ENCODE data around the gene CPT1A.

CPT1A gene

DNA sequence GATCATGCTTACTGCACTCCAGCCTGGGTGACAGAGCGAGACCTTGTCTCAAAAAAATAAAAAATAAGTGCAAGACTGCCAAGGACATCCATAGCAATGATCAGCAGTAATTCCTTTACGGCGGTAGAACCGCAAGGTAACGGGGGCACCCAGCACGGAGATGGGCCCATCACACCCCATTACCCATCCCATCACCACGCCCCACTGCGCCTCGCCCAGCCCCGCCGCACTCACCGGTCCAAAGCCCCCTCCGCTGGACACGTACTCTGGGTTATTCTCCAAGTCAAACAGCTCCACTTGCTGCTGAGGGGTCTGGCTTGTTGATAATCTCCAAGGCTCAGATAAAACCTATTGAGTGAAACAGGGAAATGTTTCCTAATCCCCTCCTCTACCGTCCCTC, 81.7 kb downstream of the CPT1A start:
- H3K4me3 ChIP-seq (ENCODE audit: low read length) = no peak overlapping the region
- no peak for TF ChIP-seq ZNF274 (IDR thresholded peaks at IDR 0.05; ENCODE audit: low read depth, low read length)

DNA sequence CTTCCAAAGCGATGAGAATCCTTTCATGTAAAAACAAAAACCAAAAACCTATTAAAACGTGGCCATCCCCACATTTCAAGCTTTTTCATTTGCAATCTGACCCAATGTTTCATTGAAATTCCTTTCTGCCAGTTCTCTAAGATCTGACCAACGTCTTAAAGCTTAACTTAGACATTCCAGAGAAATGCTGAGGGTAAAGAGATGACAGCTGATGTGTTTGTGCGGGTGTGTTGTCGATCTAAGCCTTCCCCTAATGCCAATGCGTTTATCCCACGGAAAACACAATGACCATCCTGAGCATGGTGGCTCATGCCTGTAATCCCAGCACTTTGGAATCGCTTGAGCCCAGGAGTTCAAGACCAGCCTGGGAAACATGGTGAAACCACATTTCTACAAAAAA, 84.0 kb downstream of the CPT1A start:
- H3K4me3 ChIP-seq (ENCODE audit: low read length) = no peak overlapping the region
- no peak for TF ChIP-seq ZNF274 (IDR thresholded peaks at IDR 0.05; ENCODE audit: low read depth, low read length)

DNA sequence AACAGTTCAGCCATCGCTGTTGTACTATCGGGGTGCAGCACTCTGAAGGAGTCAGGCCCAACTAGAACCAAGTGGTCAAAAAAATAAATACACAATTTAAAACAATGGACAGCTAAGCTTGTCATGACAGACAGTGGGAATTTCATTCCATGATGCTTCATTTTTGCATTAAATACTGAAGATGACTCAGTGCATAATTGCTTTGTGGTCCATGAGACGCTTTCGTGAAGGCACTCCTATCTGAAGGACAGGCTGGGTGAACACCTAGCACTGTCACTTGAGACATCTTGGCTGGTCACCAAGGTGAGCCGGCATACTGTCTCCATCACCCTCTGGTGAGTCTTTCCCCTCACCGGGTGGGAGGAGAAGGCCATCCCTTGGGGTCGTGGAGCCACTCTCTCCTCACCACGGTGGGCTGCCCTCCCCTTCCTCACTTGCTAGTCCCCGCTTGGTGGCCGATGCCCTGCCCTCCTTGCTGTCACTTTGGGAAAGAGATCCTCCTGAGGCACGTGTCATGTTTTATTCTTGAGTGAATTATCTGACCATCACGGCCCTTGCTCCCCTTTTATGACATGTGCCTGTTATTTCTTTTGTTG, 85.4 kb downstream of the CPT1A start:
- no peak for TF ChIP-seq ZNF274 (IDR thresholded peaks at IDR 0.05; ENCODE audit: low read depth, low read length)
- H3K4me3 ChIP-seq (ENCODE audit: low read length) = no peak overlapping the region

GRCh38 chr11:68753300-68753699, 88.4 kb downstream of the CPT1A start:
- TF ChIP-seq ZNF274 (IDR thresholded peaks at IDR 0.05; ENCODE audit: low read depth, low read length) = no peak
- no peak overlapping the region for H3K4me3 ChIP-seq (ENCODE audit: low read length)

GRCh38 chr11:68751331-68751856, 90.3 kb downstream of the CPT1A start, which contains the start of gene TESMIN:
TESMIN (minus strand) TSS chr11:68751520; CDS start chr11:68750660, 860 bp downstream.
- H3K4me3 ChIP-seq (ENCODE audit: low read length) = peak within 1 kb of the TSS; percentile 63
- no peak for TF ChIP-seq ZNF274 (IDR thresholded peaks at IDR 0.05; ENCODE audit: low read depth, low read length)

GRCh38 chr11:68751004-68751325, 90.8 kb downstream of the CPT1A start:
- no peak for TF ChIP-seq ZNF274 (IDR thresholded peaks at IDR 0.05; ENCODE audit: low read depth, low read length)
- H3K4me3 ChIP-seq (ENCODE audit: low read length) = peak overlapping the region; percentile 63

- no peak for TF ChIP-seq ZNF274 (IDR thresholded peaks at IDR 0.05; ENCODE audit: low read depth, low read length)
- no peak overlapping the region for H3K4me3 ChIP-seq (ENCODE audit: low read length)
These were observed 91.3 kb downstream of the CPT1A start for GRCh38 chr11:68750195-68751003.

- no peak overlapping the region for H3K4me3 ChIP-seq (ENCODE audit: low read length)
- TF ChIP-seq ZNF274 (IDR thresholded peaks at IDR 0.05; ENCODE audit: low read depth, low read length) = no peak
These were observed 92.2 kb downstream of the CPT1A start for GRCh38 chr11:68749229-68750123.

GRCh38 chr11:68748061-68748460, 93.7 kb downstream of the CPT1A start:
- no peak overlapping the region for H3K4me3 ChIP-seq (ENCODE audit: low read length)
- TF ChIP-seq ZNF274 (IDR thresholded peaks at IDR 0.05; ENCODE audit: low read depth, low read length) = no peak

GRCh38 chr11:68743539-68743938, 98.2 kb downstream of the CPT1A start:
- no peak overlapping the region for H3K4me3 ChIP-seq (ENCODE audit: low read length)
- TF ChIP-seq ZNF274 (IDR thresholded peaks at IDR 0.05; ENCODE audit: low read depth, low read length) = no peak

DNA sequence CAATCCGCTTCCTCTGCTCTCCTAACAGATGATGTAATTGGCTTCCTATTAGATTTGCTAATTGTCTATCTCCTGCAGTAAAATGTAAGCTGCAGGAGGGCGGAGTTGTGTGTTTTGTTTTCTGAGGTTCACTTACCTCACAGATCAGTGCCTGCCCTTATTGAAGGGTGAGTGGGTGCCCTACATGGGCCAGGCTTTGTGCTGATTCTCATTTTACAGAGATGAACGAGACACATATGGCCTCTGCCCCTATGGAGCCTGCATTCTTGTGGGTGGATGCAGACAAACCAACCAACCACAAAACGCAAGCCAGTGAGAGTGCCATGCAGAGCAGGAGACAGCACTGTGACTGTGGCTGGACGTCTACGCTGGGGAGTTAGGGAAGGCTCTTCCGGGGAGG, 100.3 kb downstream of the CPT1A start:
- TF ChIP-seq ZNF274 (IDR thresholded peaks at IDR 0.05; ENCODE audit: low read depth, low read length) = no peak
- no peak overlapping the region for H3K4me3 ChIP-seq (ENCODE audit: low read length)

GRCh38 chr11:68735646-68736045, 106.1 kb downstream of the CPT1A start:
- H3K4me3 ChIP-seq (ENCODE audit: low read length) = no peak overlapping the region
- TF ChIP-seq ZNF274 (IDR thresholded peaks at IDR 0.05; ENCODE audit: low read depth, low read length) = no peak

DNA sequence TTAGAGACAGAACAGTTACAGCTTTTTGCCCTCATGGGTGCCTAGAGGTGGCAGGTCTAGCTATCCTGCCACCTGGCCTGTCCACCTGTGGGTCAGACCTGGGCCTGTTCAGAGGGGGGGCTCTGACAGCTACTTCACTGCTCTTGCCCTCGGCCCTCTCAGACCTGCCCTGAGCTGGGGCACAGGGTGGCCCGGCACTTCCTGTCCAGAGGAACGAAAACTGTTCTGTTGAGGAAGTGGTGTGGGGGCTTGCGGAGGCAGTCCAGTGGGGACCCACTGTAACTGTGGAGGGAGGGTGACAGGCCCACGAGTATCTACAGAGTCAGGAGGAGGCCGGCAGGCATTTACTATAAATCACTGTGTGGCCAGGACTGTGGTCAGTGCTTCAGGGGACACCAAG, 106.6 kb downstream of the CPT1A start:
- no peak for TF ChIP-seq ZNF274 (IDR thresholded peaks at IDR 0.05; ENCODE audit: low read depth, low read length)
- no peak overlapping the region for H3K4me3 ChIP-seq (ENCODE audit: low read length)

GRCh38 chr11:68734111-68734510, 107.6 kb downstream of the CPT1A start:
- H3K4me3 ChIP-seq (ENCODE audit: low read length) = no peak overlapping the region
- TF ChIP-seq ZNF274 (IDR thresholded peaks at IDR 0.05; ENCODE audit: low read depth, low read length) = no peak
